Activated CD4-positive, alpha-beta T cell treated with anti-CD3 and anti-CD28 coated beads, Interleukin-2, amount 10 ng/mL, durations not matched to agents 7 days and 5 days (primary cell): Measurements from ENCODE around the gene CFAP100. TPM values are rescaled to one million over a fixed set of nuclear protein-coding genes. Genes with fewer than 3 reads are reported as not detected.

Experiments used
- CTCF ChIA-PET: fragments of 350-600 bp; sonication (Branson Sonifier 250); formaldehyde crosslinking; loops from one replicate; lab custom pipeline; 2021; ENCODE audit warnings: antibody characterized with exemption; lab: Charles Lee
- POLR2A ChIA-PET: fragments of 350-600 bp; sonication (Branson Sonifier 250); formaldehyde crosslinking; loops from one replicate; lab custom pipeline; 2021; ENCODE audit warnings: antibody characterized with exemption; lab: Charles Lee
- DNase-seq: peaks from one replicate; pipeline ENCODE4 v3.0.0-alpha.2; 2020
- H3K27ac Mint-ChIP-seq: one replicate; pipeline ENCODE4 v1.8.0; 2021; ENCODE audit warnings: mild to moderate bottlenecking, moderate library complexity, mixed read lengths
- H3K27me3 Mint-ChIP-seq: one replicate; pipeline ENCODE4 v1.8.0; 2021; ENCODE audit warnings: mixed read lengths
- H3K36me3 Mint-ChIP-seq: one replicate; pipeline ENCODE4 v1.8.0; 2021; ENCODE audit warnings: low read depth, mixed read lengths
- H3K4me1 Mint-ChIP-seq: one replicate; pipeline ENCODE4 v1.8.0; 2021; ENCODE audit warnings: mixed read lengths
- H3K4me3 Mint-ChIP-seq: one replicate; pipeline ENCODE4 v1.8.0; 2021; ENCODE audit warnings: mild to moderate bottlenecking, moderate library complexity, mixed read lengths
- H3K9me3 Mint-ChIP-seq: one replicate; pipeline ENCODE4 v1.8.0; 2021; ENCODE audit warnings: mixed read lengths
- total RNA-seq, 2 experiments: library from RNA; stranded (reverse); gene quantifications; one replicate each; pipeline ENCODE4 v1.2.3, GENCODE V29; 2021

The CFAP100 gene
- total RNA-seq, 2 experiments from 2014 or later, result not detected

DNA sequence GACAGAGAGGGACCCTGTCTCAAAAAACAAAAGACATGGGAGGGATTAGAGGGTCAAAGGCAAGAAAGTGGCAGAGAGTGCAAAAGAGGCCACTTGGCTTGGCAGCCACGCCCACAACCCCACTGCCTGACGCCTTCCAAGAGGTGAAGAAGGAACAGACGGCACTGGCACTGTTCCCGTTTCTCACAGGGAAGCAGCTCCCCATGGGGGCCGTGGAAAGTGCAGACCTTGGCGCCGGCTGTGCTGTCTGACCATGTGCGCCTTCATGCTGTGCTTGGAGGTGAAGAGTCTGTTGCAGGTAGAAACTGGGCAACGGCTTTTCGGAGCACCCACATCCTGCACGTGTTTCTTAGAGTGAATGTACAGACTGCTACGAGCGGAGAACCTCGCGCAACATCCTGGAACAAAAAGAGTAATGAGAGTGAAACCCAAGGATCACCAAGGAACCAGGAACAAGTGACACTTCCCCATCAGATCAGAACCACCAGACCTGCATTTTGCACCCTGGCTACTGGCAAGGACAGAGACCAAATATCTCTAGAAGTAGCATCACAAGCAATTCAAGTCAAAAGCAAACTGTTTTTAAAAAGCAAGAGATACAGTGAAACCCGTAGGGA is 71.3 kb downstream of the CFAP100 start:
- no peaks in the 10 kb centered on the region for H3K27me3 Mint-ChIP-seq
- no peak for DNase-seq
- H3K4me1 Mint-ChIP-seq, result peaks cover 19% of the 10 kb centered on the region
- H3K4me3 Mint-ChIP-seq, result no peak overlapping the region
- POLR2A ChIA-PET, result no interaction called here
- CTCF ChIA-PET, result interaction anchor here (2.7 kb wide), 1 partner anchor 9 kb away, joined by 14 read pairs; the partner anchor contains the start of gene ZXDC
- peaks cover 56% of the 10 kb centered on the region for H3K36me3 Mint-ChIP-seq
- H3K27ac Mint-ChIP-seq, result no peak overlapping the region
- H3K9me3 Mint-ChIP-seq, result no peaks in the 10 kb centered on the region

DNA sequence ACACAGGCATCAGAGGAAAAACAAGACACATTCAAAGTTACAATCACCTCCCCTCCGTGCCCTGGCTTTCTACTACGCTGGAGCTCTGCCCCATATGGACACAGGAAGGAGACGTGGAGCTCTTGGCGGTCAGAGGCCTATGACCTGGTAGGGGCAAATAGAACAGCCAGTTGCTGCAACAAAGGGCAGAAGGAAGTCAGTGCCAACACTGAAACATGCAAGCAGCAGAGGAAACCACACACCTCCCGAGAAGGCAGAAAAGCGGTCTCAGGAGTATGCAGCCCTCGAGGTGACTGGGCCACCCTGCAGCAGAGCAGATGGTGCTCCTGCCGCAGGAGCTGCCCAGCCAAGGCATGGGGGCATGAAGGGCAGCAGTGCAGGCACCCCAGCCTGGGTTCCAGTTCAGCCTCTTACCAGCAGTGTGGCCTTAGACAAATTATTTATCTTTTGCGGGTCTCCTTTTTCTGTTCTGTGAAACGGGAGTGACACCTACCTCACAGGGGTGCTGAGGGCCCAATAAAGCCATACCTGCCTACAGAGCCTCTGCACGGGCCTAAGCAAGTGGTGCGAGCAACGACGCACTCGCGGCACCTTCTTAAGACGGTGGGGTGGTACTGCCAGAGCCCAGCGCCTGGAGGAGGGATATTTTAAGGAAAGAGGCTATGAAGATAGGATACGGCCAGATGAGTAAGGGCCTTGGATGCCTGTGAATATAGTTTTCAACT is 72.3 kb downstream of the CFAP100 start:
- no peak overlapping the region for H3K27ac Mint-ChIP-seq
- CTCF ChIA-PET, result interaction anchor here (2.7 kb wide), 1 partner anchor 8 kb away, joined by 14 read pairs; the partner anchor contains the start of gene ZXDC

DNA sequence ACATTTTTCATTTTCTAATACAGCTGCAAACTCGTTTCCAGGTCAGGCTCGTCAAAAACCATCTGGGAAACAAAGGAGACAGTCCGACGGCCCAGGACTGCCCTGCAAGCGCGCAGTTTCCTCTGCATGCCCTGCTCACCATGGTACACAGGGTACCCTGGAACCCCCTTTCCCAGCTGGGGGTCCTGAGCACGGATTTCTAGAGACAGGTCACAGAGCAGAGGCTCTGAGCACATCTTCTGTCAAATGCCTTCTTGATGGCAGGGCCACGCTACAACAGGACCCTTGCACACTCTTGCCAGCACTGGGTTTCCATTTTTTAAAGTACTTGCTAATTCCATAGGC is 72.9 kb downstream of the CFAP100 start:
- Mint-ChIP-seq H3K4me1 (peaks cover 31% of the 10 kb centered on the region), H3K27ac (no peak overlapping the region), H3K9me3 (no peaks in the 10 kb centered on the region), H3K27me3 (no peaks in the 10 kb centered on the region), H3K4me3 (no peak overlapping the region), H3K36me3 (peaks cover 61% of the 10 kb centered on the region)
- CTCF ChIA-PET, result no interaction called here
- POLR2A ChIA-PET, result no interaction called here
- DNase-seq, result no peak

More for the DNA sequence above, 72.3 kb downstream of the CFAP100 start:
- peaks cover 25% of the 10 kb centered on the region for H3K4me1 Mint-ChIP-seq
- no peaks in the 10 kb centered on the region for H3K9me3 Mint-ChIP-seq
- peaks cover 57% of the 10 kb centered on the region for H3K36me3 Mint-ChIP-seq
- POLR2A ChIA-PET, result no interaction called here
- DNase-seq, result no peak
- H3K4me3 Mint-ChIP-seq, result no peak overlapping the region
- no peaks in the 10 kb centered on the region for H3K27me3 Mint-ChIP-seq

DNA sequence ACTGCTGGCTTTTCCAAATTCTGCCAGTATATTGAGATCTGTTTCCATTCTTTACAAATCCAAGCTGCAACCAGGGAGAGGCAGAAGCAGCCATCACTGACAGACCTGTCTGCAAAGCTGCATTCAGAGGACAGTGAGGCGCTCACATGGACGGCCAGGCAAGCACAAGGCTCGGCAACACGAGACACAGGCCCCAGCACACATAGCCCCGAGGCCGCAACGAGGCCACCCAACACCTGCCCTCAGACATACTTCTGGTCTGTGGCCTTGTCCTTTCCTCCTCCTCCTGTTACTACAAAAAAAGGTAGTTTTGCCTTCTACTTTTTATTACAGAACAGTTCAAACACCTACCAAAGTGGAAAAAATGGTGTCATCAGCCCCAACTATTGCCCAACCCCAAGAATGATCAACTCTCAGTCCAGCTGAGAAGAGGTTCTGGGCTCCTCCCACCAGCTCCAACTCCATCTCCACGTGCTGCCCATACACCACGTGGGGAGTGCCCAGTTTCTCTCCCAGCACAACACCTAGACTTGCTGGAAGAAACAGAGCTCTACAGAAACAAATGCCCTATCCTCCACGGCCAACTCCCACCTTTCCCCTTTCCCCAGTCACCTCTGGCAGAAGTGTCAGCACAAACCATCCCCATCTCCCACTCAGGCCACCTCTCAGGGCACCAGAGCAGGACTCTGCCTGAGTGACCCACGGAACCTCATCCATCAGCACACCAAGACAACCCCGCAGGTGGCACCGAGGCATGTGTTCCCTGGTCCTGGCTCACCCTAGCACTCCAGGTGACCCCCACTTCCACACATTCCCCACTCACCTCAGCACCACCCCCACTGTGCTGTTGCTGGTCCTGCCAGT is 73.6 kb downstream of the CFAP100 start:
- Mint-ChIP-seq H3K36me3 (peaks cover 68% of the 10 kb centered on the region), H3K4me1 (peaks cover 37% of the 10 kb centered on the region), H3K27ac (no peak overlapping the region), H3K27me3 (no peaks in the 10 kb centered on the region), H3K9me3 (no peaks in the 10 kb centered on the region), H3K4me3 (no peak overlapping the region)
- POLR2A ChIA-PET, result no interaction called here
- DNase-seq, result no peak
- CTCF ChIA-PET, result no interaction called here

DNA sequence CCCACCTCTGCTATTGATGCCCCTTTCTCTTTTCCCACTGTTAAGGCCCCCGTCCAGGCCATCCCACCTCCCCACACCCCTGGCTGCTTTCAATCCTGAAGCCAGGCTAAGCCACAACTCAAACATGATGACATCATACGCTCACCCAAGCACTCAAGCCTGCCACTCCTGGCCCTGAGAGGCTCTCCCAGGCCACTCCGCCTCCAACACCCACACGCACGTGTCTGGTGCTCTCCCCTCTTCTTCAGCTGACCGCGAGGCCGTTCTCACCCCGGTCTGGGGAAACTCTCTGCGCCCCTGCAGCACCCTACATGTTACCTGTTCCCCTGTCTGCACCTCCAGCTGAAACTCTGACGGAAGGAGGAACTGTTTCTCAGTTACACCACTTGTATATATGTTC is 74.8 kb downstream of the CFAP100 start:
- CTCF ChIA-PET, result no interaction called here
- no peaks in the 10 kb centered on the region for H3K9me3 Mint-ChIP-seq
- peaks cover 74% of the 10 kb centered on the region for H3K36me3 Mint-ChIP-seq
- no peak overlapping the region for H3K4me3 Mint-ChIP-seq
- peaks cover 50% of the 10 kb centered on the region for H3K4me1 Mint-ChIP-seq
- no peaks in the 10 kb centered on the region for H3K27me3 Mint-ChIP-seq
- POLR2A ChIA-PET, result no interaction called here
- H3K27ac Mint-ChIP-seq, result peak overlapping the region; percentile 6
- DNase-seq, result no peak

DNA sequence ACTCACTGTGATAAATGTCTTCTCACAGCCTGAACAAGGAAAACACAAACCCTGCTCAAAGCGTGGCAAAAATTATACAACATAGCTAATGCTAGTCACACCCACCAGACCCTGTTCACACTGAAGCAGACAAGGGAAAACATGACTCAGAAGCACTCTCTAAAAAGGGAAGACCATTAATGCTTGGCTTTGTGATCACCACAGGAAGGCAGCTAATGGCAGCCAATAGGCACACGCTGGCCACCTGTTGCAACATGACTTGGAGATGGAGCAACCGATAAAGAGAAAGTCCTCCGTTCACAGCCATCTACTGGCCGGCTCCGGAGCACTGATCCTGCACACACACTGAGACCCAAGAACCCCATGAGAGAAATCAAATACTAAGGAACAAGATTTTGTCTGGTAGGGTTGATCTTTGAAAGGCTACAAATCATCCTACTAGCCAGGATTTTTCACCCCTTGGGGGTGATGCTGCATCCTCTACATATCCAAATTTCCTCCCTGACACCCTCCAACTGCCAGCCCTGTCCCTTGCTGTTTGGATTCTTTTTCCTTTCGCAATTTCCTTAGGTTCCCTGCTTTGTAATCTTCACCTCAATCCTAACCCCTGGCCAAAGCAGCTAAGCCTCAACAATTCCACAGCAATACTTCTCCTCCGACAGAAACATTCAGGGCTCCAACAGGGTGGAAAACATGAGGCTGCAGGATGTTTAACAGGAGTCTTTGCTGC is 77.7 kb downstream of the CFAP100 start:
- H3K27ac Mint-ChIP-seq, result no peak overlapping the region

DNA sequence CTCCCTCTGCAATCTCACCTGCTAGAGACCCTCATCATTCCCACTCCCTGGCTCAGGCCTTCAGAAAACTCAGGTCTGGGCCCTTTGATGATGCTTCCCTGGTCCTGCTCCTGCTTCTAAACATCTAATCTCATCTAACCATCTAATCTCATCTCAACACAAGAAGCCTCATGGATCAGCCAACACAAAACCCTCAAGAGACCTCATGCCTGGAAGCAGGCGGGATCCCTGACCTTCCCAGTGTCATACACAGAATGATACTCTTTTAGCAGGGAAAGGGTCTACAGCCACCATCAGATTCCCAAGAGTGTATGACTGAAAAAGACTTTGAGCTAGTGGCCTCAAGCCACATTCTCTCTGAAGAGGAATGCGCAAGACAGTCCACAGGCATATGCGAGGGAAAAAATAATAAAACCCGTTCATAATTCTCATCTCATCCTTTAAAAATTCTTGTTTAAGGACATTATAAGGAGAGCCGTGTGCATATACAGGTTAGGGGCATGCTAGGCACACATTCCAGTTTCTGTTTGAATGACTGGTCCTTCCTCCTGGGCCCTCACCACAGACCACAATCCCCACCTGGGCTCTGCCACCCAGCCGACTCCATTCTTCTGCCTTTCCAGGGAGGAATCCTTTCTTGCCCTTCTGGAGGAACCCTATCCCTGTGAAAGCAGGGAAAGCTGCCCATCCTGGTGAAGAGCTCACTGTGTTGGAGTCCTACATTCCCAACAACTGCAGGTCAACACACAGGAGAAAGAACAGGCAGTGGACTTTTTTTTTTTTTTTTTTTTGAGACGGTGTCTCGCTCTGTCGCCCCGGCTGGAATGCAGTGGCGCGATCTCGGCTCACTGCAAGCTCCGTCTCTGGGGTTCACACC is 78.8 kb downstream of the CFAP100 start:
- peaks cover 50% of the 10 kb centered on the region for H3K36me3 Mint-ChIP-seq
- peak overlapping the region; percentile 90 for H3K27ac Mint-ChIP-seq
- ChIA-PET POLR2A (no interaction called here), CTCF (interaction anchor here (1.8 kb wide), 1 partner anchor 11 kb away, joined by 7 read pairs; no protein-coding TSS in a partner anchor)
- peaks cover 49% of the 10 kb centered on the region for H3K4me1 Mint-ChIP-seq
- no peak for DNase-seq
- peak overlapping the region; percentile 90 for H3K4me3 Mint-ChIP-seq
- no peaks in the 10 kb centered on the region for H3K9me3 Mint-ChIP-seq
- H3K27me3 Mint-ChIP-seq, result no peaks in the 10 kb centered on the region

More for the DNA sequence above, 77.7 kb downstream of the CFAP100 start:
- ChIA-PET CTCF (interaction anchor here (1.8 kb wide), 1 partner anchor 12 kb away, joined by 7 read pairs; no protein-coding TSS in a partner anchor), POLR2A (no interaction called here)
- Mint-ChIP-seq H3K36me3 (peaks cover 57% of the 10 kb centered on the region), H3K4me3 (peak overlapping the region; percentile 90), H3K27me3 (no peaks in the 10 kb centered on the region), H3K9me3 (no peaks in the 10 kb centered on the region), H3K4me1 (peaks cover 57% of the 10 kb centered on the region)
- DNase-seq, result no peak

DNA sequence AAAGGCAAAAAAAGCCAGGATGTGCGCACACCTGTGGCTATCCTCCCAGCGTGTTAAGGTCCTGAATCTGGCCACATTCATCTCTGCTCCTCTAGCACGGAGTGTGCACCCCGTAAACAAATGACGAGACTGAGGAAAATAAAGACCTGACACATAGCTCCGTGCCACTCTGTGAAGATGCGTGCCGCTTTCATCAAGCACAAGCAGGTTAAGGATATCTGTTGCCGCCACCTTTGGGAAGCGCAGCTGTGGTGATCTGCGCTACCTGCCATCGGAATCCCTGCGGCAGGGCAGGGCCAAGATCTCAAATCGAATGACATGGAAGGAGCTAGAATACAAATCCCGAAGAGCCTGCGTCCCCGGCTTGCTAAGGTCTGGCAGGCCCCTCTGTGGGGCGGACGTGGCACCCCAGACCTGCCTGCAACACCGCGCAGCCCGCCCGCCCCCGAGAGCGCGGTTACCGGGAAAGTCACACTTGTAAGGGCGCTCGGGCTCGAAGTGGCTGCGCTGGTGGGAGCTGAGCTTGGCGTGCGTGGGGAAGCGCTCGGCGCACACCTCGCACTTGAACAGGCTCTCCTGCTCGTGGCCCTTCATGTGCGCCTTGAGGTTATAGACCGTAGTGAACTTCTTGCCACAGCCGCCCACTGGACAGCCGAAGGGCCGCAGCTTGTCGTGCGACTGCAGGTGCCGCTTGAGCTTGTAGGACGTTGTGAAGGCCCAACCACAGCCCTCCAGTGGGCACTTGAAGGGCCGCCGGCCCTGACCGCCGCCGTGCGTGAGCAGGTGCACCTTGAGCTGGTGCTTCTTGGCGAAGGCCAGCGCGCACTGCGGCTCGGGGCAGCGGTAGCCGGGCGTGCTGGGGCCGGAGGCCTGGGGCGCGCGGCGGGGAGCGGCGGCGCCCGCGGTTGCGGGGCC is 80.0 kb downstream of the CFAP100 start:
- Mint-ChIP-seq H3K4me1 (peaks cover 44% of the 10 kb centered on the region), H3K9me3 (no peaks in the 10 kb centered on the region), H3K27me3 (no peaks in the 10 kb centered on the region), H3K4me3 (peak overlapping the region; percentile 90), H3K36me3 (peaks cover 37% of the 10 kb centered on the region), H3K27ac (peak overlapping the region; percentile 90)
- ChIA-PET POLR2A (no interaction called here), CTCF (interaction anchor here (1.2 to 2.4 kb wide), 3 partner anchors 9 to 13 kb away, joined by 3 to 14 read pairs (median 7); no protein-coding TSS in a partner anchor)
- DNase-seq, result peak; percentile 43

DNA sequence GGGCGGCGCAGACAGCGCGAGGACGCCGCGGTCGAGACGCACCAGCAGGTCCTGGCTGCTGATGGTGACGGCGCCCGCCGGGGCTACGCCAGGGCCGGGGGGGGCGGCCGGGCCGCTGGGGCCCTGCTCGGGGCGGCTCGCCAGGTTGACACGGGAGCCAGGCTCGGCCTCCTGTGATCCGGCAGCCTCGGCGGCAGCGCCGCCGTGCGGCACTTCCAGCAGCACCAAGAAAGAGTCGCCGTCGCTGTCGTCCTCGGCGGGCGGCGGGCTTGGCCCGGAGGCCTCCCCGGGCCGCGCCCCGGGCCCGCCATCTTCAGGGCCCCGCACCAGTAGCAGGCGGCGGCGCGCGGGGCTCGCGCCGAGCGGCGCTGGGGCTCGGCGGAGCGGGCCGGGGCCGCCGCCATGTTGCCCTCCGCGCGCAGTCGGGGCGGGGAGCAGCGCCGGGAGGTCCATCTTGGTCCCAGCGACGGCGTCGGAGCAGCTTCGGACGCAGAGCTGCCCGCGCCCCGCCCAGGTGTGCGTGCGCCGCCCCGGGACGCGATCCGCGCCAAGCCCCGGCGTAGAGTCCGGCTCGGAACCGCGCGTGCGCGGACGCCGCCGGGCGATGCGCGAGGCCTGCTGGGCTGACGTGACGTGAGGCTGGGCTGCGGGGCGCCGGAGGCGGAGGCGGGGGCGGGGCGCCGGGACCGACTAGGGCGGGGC is 80.9 kb downstream of the CFAP100 start, which contains the start of gene ZXDC:
ZXDC (minus strand) TSS at position 479 of the 702 bp plus-strand sequence; CDS start at position 453, 26 bp downstream.
- peak within 1 kb of the TSS; percentile 90 for H3K4me3 Mint-ChIP-seq
- H3K9me3 Mint-ChIP-seq, result no peaks in the 10 kb centered on the region
- ChIA-PET POLR2A (interaction anchor here (0.7 kb wide), 1 partner anchor 342 kb away, joined by 5 read pairs; no protein-coding TSS in a partner anchor), CTCF (interaction anchor here (1.1 to 2.4 kb wide), 3 partner anchors 10 to 18 kb away, joined by 3 to 14 read pairs (median 3); no protein-coding TSS in a partner anchor)
- no peaks in the 10 kb centered on the region for H3K27me3 Mint-ChIP-seq
- DNase-seq, result peak; percentile 92
- H3K4me1 Mint-ChIP-seq, result peaks cover 40% of the 10 kb centered on the region
- H3K27ac Mint-ChIP-seq, result peak within 1 kb of the TSS; percentile 90
- peaks cover 30% of the 10 kb centered on the region for H3K36me3 Mint-ChIP-seq
